Esophagus muscularis mucosa (tissue), 4 donors: ENCODE measurements around the gene DOCK11. TPM values are rescaled to one million over a fixed set of nuclear protein-coding genes. Genes with fewer than 3 reads are reported as not detected.
"Not testable (repeated sequence)": the region's sequence is repeated elsewhere in the genome, so short reads cannot be mapped to it uniquely, and the experiment has no call there.

Source experiments
- DNase-seq: peaks from one replicate; pipeline ENCODE4 v3.0.0-alpha.2; 2017; ENCODE audit errors: extremely low spot score
- H3K27ac ChIP-seq, 4 donors: fragments of 200-600 bp; sonication (generic); replicated peaks in 1 of 4; 1 replicate in 3 of 4; 2 replicates in 1 of 4; pipeline ENCODE4 v1.5.1; 2016 to 2019; ENCODE audit warnings: mild to moderate bottlenecking in 1 of 4
- H3K27me3 ChIP-seq, 4 donors: fragments of 200-600 bp; sonication (generic); one replicate each; pipeline versions ENCODE4 v1.5.1 to v1.6.0; 2016 to 2019
- H3K36me3 ChIP-seq, 4 donors: fragments of 200-600 bp; sonication (generic); one replicate each; pipeline ENCODE4 v1.5.1; 2016 to 2019
- H3K4me1 ChIP-seq, 4 donors: fragments of 200-600 bp; sonication (generic); one replicate each; pipeline ENCODE4 v1.5.1; 2016 to 2019
- H3K4me3 ChIP-seq, 4 donors: fragments of 200-600 bp; sonication (generic); 1 replicate in 2 of 4; 2 replicates in 2 of 4; pipeline ENCODE4 v1.5.1; 2016 to 2019; ENCODE audit warnings: mild to moderate bottlenecking in 4 of 4, moderate library complexity in 1 of 4
- H3K9me3 ChIP-seq, 4 donors: fragments of 200-600 bp; sonication (generic); 1 replicate in 3 of 4; 2 replicates in 1 of 4; pipeline ENCODE4 v1.5.1; 2016 to 2019
- EP300 ChIP-seq: sonication (generic); formaldehyde crosslinking; IDR thresholded peaks from one replicate; pipeline ENCODE4 v1.6.1; 2017; ENCODE audit warnings: antibody characterized with exemption
- POLR2A ChIP-seq: fragments of 450-650 bp; IDR thresholded peaks from one replicate; pipeline ENCODE4 v1.6.1; 2017; ENCODE audit warnings: antibody characterized with exemption, moderate library complexity, mild to moderate bottlenecking, low read depth
- POLR2AphosphoS5 ChIP-seq, 2 donors: sonication (generic); formaldehyde crosslinking; IDR thresholded peaks; one replicate each; pipeline ENCODE4 v1.6.1; 2017; ENCODE audit warnings: antibody characterized with exemption in 2 of 2
- WGBS: methylation state at CpG from one replicate; pipeline ENCODE4 v1.1.5; 2018; 5-methylcytosine and 5-hydroxymethylcytosine counted together
- intact Hi-C: fragments of 100-400 bp; cut with DNase I; formaldehyde crosslinking; loops from one replicate; pipeline ENCODE4 v1.15.1; 2023
- total RNA-seq, 4 donors: library from RNA; depleted of rRNA; stranded (reverse); fragments of >200 nt; gene quantifications; one replicate each; pipeline versions ENCODE4 v1.1.0 to v1.2.1, GENCODE V29; 2016
- TF ChIP-seq, protein P1 (sequence below), 3 experiments: fragments of 200-600 bp in 2 of 3; fragments of 450-650 bp in 1 of 3; sonication (generic) in 2 of 3; IDR thresholded peaks; one replicate each; pipeline ENCODE4 v1.5.1; 2017 to 2019; ENCODE audit warnings: antibody characterized with exemption in 3 of 3, mild to moderate bottlenecking in 2 of 3, moderate library complexity in 1 of 3

Gene DOCK11
- total RNA-seq, 4 donors from 2014 or later: 62.0 to 103 (median 64.7) TPM

DNA sequence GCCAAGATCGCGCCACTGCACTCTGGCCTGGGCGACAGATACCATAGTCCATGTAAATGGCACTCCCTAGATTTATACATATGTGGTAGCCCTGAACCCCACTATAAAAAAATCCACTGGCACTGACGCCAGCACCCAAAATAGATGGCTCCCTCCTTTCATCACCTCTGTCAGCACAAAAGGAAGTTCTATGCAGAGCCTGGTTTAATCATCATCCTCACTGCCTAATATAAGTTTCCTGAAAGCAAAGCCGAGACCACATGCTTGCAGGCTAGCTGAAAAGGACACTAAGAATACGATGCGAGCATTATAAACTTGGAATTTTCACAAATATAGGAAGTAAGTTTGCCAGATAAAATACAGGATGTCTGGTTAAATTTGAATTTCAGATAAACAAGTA, 27.5 kb upstream of the DOCK11 start:
- Histone ChIP-seq H3K9me3 (peaks cover 0 to 11% (median 0%) of the 10 kb centered on the region in 4 donors), H3K4me1 (no peaks in the 10 kb centered on the region), H3K36me3 (no peaks in the 10 kb centered on the region), H3K27me3 (no peaks in the 10 kb centered on the region), H3K27ac (no peak overlapping the region), H3K4me3 (no peak overlapping the region)
- no peak for TF ChIP-seq POLR2AphosphoS5 (IDR thresholded peaks at IDR 0.05)
- TF ChIP-seq, protein P1, sequence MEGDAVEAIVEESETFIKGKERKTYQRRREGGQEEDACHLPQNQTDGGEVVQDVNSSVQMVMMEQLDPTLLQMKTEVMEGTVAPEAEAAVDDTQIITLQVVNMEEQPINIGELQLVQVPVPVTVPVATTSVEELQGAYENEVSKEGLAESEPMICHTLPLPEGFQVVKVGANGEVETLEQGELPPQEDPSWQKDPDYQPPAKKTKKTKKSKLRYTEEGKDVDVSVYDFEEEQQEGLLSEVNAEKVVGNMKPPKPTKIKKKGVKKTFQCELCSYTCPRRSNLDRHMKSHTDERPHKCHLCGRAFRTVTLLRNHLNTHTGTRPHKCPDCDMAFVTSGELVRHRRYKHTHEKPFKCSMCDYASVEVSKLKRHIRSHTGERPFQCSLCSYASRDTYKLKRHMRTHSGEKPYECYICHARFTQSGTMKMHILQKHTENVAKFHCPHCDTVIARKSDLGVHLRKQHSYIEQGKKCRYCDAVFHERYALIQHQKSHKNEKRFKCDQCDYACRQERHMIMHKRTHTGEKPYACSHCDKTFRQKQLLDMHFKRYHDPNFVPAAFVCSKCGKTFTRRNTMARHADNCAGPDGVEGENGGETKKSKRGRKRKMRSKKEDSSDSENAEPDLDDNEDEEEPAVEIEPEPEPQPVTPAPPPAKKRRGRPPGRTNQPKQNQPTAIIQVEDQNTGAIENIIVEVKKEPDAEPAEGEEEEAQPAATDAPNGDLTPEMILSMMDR (IDR thresholded peaks at IDR 0.05): no peak
- WGBS: 72% methylated on average over 7 of the region's 7 CpGs
- DNase-seq: no peak
- intact Hi-C loops: no loop called here

DNA sequence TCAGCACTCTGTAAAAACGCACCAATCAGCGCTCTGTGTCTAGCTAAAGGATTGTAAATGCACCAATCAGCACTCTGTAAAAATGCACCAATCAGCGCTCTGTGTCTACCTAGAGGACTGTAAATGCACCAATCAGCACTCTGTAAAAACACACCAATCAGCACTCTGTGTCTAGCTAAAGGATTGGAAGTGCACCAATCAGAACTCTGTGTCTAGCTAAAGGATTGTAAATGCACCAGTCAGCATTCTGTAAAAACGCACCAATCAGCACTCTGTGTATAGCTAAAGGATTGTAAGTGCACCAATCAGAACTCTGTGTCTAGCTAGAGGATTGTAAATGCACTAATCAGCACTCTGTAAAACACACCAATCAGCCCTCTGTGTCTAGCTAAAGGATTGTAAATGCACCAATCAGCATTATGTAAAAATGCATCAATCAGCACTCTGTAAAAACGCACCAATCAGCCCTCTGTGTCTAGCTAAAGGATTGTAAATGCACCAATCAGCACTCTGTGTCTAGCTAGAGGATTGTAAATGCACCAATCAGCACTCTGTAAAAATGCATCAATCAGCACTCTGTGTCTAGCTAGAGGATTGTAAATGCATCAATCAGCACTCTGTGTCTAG, 24.8 kb upstream of the DOCK11 start:
- DNase-seq, H3K27me3 ChIP-seq, H3K27ac ChIP-seq, intact Hi-C loops, H3K36me3 ChIP-seq, H3K4me3 ChIP-seq, H3K4me1 ChIP-seq: not testable (repeated sequence)
- peaks cover 0 to 11% (median 0%) of the 10 kb centered on the region in 4 donors for H3K9me3 ChIP-seq
- WGBS: 82% methylated on average over 5 of the region's 5 CpGs

DNA sequence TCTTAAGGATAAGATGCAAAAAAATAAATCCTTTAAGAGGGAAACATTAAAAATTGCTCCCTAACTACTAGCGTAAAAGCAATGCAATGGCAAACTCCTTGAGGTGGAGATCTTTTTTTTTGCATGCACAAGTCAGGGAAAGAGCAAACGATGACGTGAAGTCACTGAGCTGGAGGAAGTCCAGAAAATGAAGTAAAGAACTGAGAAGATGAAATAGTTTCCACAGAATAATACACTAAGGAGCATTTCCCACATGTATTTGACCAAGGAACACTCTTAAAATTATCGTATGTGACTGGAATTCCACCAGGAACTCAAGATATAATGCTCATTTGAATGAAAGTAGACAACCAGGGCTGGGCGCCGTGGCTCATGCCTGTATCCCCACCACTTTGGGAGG, 21.0 kb upstream of the DOCK11 start:
- no peak overlapping the region for H3K4me3 ChIP-seq
- no peak overlapping the region for H3K27ac ChIP-seq
- TF ChIP-seq EP300: no peak
- WGBS: 57% methylated on average over 6 of the region's 6 CpGs
- DNase-seq: no peak
- H3K27me3 ChIP-seq: no peaks in the 10 kb centered on the region
- H3K4me1 ChIP-seq: no peaks in the 10 kb centered on the region
- intact Hi-C loops: no loop called here
- no peaks in the 10 kb centered on the region for H3K36me3 ChIP-seq
- H3K9me3 ChIP-seq: peaks cover 0 to 11% (median 0%) of the 10 kb centered on the region in 4 donors

DNA sequence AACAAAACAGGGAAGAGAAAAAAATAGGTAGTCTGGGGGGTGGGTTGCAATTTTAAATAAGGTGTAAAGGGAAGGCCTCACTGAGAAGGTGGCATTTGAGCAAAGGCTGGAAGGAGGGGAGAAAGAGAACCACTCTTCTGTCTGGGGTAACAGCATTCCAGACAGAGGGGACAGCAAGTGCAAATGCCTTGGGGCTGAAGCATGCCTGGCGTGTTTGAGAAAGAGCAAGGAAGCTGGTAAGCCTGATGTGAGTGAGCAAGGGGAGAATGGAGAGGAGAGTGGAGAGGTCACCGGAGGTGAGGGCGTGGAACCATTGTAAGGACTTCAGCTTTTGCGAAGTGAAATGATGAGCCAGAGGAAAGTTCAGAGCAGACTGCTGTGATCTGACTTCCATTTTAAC, 19.7 kb upstream of the DOCK11 start:
- Histone ChIP-seq H3K27me3 (no peaks in the 10 kb centered on the region), H3K9me3 (peaks cover 0 to 7% (median 0%) of the 10 kb centered on the region in 4 donors), H3K27ac (no peak overlapping the region), H3K4me3 (no peak overlapping the region), H3K36me3 (no peaks in the 10 kb centered on the region), H3K4me1 (no peaks in the 10 kb centered on the region)
- no peak for DNase-seq
- 72% methylated on average over 4 of the region's 4 CpGs for WGBS
- intact Hi-C loops: no loop called here
- TF ChIP-seq EP300 (no peak), POLR2A (no peak), POLR2AphosphoS5 (IDR thresholded peaks at IDR 0.05) (no peak)
- TF ChIP-seq, protein P1 (IDR thresholded peaks at IDR 0.05): no peak

DNA sequence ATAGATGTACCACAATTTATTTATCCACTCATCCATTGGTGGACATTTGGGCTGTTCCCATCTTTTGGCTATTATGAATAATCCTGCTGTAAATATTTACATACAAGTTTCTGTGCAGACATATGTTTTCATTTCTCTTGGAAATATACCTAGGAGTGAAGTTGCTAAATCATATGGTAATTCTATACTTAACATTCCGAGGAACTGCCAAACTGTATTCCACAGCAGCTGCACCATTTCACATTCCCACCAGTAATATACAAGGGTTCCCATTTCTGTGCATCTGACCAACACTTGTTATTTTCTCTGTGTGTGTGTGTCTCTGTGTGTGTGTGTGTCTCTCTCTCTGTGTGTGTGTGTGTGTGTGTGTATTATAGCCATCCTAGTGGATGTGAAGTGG, 15.4 kb upstream of the DOCK11 start:
- TF ChIP-seq POLR2A (no peak), EP300 (no peak), POLR2AphosphoS5 (IDR thresholded peaks at IDR 0.05) (no peak)
- TF ChIP-seq, protein P1 (IDR thresholded peaks at IDR 0.05): no peak
- H3K4me1 ChIP-seq: no peaks in the 10 kb centered on the region
- no peaks in the 10 kb centered on the region for H3K9me3 ChIP-seq
- H3K36me3 ChIP-seq: no peaks in the 10 kb centered on the region
- no peak overlapping the region for H3K4me3 ChIP-seq
- DNase-seq: no peak
- WGBS: 69% methylated on average over 1 of the region's 1 CpG
- H3K27ac ChIP-seq: no peak overlapping the region
- no peaks in the 10 kb centered on the region for H3K27me3 ChIP-seq
- intact Hi-C loops: no loop called here

DNA sequence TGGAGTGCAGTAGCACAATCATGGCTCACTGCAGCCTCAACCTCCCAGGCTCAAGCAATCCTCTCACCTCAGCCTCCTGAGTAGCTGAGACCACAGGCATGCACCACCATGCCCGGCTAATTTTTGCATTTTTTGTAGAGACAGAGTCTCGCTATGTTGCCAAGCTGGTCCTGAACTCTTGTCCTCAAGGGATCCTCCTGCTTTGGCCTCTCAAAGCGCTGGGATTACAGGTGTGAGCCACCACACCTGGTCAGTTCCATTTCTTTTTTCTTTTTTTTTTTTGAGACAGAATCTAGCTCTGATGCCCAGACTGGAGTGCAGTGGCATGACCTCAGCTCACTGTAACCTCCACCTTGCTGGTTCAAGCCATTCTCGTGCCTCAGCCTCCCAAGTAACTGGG, 13.2 kb upstream of the DOCK11 start:
- H3K9me3 ChIP-seq, DNase-seq, H3K4me1 ChIP-seq, H3K27ac ChIP-seq, H3K4me3 ChIP-seq, intact Hi-C loops, H3K36me3 ChIP-seq, H3K27me3 ChIP-seq: not testable (repeated sequence)
- 86% methylated on average over 4 of the region's 4 CpGs for WGBS
